Suprapubic skin (tissue), 3 donors: ENCODE data around the gene ERC2.

Experiments used
- CTCF ChIP-seq, 2 donors: fragments of 200-600 bp in 1 of 2; fragments of 450-650 bp in 1 of 2; sonication (generic) in 1 of 2; IDR thresholded peaks; one replicate each; pipeline ENCODE4 v1.5.1; 2016 to 2019; ENCODE audit warnings: antibody characterized with exemption in 2 of 2, mild to moderate bottlenecking in 1 of 2, moderate library complexity in 1 of 2
- POLR2A ChIP-seq, 2 donors: fragments of 450-650 bp; IDR thresholded peaks; one replicate each; pipeline ENCODE4 v1.6.1; 2017; ENCODE audit warnings: antibody characterized with exemption in 2 of 2, mild to moderate bottlenecking in 2 of 2, moderate library complexity in 2 of 2

- TF ChIP-seq CTCF (IDR thresholded peaks at IDR 0.05) (no peak), POLR2A (IDR thresholded peaks at IDR 0.05) (no peak)
Measured at GRCh38 chr3:56356808-56357207, 111.5 kb downstream of the ERC2 start.
